GM19372 (cell line): ENCODE results near the gene TATDN2.
A peak's percentile ranks its signal among the peaks of the same experiment; 100 is the strongest.

Experiments
- ATAC-seq: cut with Tn5 transposase; IDR thresholded peaks from one replicate; pipeline ENCODE4 v1.9.1; 2021; ENCODE audit warnings: mild to moderate bottlenecking, low read depth, moderate library complexity; ENCODE audit not compliant: unreplicated experiment

The TATDN2 gene

DNA sequence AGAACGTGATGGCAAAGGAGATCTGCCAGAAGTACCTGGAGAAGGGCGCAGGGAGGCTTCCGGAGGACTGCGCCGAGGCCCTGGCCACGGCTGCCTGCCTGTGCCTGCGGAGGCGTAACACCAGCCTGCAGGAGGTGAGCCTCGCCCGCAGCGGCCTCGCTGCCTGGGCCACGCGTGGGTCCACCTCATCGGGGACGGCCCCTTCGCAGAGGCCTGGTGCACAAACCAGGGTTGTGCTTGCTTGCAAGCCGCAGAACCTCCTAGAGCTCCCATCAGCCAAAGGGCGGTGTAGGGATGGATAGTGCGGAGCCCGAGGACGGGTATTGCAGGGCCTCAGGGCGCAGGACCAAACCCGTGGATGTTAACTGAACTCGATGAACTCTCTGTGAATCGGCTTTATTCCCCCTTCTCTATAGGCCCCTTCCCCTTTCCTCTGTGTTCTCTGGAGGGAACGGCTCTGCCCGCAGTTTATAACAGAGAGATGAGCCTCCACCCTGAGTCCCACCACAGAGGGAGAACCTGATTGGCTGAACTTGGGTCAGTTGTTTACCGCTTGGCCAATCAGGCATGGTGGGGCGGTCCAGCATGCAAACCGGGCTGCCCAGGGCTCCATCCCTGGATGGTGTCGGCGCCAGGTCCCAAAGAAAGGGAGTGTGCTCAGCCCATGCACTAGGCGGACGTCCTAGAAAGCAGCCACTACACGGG is 13.6 kb upstream of the TATDN2 start:
- ATAC-seq = no peak

DNA sequence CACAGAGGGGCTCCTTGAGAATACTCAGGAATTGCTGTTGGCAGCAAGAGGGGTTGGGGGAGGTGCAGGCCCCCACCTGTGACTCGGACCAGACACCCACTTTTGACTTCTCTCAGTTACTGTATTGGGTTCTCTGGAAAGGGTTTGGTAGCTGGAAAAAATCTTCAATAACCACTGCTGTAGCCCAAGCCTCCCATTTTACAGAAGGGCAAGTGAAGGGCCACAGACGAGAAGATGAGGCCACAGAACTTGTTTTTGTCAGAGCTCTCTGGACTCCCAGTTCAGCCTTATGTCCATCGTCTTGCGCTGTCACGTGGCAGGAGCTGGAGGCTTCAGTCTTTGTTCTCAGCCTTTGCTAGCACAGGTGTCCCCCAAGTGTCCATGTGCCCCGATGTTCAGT is 12.7 kb upstream of the TATDN2 start:
- no peak for ATAC-seq

DNA sequence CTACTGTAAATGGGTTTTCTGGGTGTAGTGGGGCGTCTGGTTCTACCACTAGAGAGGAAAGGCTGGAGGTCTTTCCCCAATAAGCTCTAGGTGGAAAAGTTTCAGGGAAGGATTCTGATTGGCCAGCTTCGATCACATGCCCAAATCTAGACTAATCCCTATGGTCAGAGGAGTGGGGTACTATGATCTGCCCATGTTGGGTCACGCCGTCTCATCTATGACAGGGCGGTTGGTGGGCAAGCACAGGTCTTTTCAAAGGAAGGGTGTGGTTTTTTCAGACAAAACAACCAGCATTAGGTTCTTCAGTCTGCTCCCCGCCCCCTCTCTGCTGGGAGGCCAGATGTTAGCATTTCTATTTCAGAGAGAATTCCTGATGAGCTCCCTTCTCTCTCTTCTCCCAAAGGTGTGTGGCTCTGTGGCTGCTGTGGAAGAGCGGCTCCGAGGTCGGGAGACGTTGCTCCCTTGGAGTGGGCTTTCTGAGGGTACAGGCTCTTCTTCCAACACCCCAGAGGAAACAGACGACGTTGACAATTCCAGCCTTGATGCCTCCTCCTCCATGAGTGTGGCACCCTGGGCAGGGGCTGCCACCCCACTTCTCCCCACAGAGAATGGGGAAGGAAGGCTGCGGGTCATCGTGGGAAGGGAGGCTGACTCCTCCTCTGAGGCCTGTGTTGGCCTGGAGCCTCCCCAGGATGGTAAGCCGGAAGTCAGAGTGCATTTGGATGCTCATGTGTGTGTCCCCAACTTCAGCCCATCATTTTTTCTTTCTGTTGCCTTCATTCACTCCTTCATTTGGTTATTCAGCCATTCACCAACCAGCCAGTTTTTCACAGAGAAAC is 9.7 kb upstream of the TATDN2 start:
- ATAC-seq = no peak

DNA sequence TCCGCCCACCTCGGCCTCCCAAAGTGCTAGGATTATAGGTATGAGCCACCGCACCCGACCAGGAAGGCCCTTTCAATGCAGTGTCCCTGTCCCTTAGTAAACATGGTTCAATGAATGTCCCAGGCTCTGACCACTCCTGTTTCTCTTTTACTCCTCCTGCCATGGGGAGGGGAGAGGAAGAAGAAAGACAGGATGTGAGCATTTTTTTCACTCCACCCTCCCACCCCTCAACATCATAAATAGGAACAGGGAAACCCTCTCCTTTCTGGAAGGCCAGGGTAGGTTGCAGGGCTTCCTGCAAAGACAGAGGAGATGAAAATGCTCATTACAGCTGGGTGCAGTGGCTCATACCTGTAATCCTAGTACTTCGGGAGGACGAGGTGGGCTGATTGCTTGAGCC is 7.5 kb upstream of the TATDN2 start:
- no peak for ATAC-seq

DNA sequence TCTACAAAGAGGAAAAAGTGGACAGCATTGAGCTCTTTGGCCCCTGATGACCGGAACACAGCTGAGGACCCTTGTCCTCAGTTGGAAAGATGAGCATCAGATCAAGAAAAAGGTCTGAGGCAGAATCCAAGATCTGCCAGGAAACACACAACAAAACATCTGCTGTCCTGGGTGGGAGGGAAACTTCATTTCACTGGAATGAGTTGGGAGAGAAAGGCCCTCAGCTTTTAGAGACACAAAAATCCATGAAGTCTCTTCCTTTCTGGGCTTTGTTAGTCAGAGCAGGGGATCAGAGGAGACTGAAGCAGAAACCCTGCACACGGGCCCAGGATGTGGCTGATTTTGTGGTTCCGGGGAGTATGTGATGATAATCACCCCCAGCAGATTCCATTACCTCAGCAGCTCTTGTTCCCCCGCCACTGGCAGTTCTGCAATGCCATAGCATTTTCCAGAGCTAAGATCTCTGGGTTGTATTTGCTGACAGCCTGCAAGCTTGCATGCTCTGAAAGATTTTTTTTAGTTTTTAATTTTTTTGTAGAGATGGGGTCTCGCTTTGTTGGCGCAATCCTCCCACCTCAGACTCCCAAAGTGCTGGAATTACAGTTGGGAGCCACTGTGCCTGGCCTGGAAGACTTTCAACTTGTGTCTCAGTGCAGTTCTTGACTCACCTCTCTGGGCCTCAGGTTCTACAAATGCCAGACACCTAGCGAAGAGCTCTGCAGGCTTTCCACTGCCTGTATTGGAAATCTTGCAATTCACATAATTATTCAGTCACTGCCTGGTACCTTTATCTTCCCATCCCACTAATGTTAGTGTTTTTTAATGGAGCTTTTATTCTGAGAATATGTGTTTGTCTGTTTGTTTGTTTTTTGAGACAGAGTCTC is 5.8 kb upstream of the TATDN2 start:
- ATAC-seq = peak; percentile 62

DNA sequence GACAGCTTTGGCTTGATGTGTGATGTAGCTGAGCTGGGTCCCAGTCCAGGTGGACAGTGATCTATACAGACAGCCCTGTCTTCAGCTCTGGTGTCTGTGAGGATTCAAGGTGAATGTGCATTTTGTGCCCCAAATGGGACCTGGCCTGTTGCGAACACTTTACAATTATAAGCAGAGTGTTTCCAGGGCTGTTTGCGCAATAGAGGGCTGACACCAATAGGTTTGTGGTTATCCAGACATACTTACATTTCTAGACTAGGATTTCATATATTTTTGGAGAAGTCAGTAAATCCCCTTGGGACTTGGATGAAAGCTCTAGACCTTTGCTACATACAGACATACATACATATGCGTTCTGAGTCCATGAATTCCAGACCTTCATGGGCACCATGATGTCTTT is 4.2 kb upstream of the TATDN2 start:
- no peak for ATAC-seq

DNA sequence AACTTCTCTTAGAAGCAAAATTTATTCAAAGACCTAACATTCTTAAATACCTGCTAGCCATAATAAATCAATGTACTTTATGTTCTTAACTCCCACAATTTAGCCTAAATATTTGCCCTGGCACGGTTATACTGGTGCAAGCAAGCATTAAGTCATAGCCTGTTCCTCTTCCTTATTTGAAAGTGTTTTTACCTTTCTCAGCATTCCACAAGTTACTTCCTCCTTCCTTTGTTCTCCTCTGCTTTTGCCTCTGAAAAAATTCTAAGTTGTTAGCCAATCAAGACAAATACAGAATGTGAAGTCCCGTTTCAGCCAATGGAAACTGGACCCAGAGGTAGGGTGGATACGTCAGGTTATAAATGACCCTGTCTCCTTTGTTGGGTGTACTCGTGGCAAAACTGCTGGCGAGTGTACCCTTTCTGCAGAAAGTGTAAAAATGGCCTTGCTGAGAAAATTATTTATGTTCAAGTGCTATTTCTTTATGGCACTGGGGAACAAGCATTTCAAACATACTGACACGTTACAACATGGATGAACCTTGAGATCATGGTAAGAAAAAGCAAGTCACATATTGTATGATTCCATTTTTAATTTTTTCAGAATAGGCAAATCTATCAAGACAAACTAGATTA is 3.1 kb upstream of the TATDN2 start:
- no peak for ATAC-seq

DNA sequence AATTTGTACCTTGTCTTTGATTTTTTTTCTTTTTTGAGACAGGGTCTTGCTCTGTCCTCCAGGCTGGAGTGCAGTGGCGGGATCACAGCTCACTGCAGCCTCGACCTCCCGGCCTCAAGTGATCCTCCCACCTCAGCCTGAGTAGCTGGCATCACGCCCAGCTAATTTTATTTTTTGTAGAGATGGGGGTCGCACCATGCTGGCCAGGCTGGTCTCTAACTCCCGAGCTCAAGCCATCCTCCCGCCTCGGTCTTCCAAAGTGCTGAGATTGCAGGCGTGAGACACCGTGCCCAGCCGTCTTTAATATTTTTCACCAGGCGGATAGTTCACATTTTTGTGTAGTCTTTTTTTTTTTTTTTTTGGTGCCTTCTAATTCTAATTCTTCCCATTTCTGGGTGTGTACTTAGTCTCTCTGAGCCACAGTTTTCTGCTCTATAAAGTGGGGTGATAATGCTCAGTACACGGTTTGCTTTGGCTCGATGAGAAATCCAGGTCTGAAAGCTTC is 528 bp upstream of the TATDN2 start:
- ATAC-seq = no peak

DNA sequence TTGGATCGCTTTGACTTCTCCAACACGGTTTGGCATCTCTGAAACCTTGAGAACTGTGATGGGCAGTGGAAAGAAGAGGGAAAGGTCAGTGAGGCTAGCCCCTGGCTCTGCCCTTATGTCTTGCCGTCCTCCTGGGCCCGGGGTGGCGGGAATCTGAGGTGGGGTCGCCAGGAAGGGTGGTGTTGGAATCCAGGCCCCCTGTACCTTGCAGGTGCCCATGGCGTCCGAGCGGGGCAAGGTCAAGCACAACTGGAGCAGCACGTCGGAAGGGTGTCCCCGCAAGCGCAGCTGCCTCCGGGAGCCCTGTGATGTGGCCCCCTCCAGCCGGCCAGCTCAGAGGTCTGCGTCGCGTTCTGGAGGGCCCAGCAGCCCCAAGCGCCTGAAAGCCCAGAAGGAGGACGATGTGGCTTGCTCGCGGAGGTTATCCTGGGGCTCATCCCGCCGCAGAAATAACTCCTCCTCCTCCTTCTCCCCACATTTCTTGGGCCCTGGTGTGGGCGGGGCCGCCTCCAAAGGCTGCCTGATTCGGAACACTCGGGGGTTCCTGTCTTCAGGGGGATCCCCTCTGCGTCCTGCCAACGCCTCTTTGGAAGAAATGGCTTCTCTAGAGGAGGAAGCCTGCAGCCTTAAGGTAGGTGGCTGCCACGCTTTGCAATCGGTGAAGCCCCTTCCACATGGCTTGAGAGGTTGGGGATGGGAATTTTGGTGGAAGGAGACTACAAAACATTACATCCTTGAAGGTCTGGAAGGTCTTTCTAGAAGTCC is 907 bp downstream of the TATDN2 start:
- no peak for ATAC-seq

DNA sequence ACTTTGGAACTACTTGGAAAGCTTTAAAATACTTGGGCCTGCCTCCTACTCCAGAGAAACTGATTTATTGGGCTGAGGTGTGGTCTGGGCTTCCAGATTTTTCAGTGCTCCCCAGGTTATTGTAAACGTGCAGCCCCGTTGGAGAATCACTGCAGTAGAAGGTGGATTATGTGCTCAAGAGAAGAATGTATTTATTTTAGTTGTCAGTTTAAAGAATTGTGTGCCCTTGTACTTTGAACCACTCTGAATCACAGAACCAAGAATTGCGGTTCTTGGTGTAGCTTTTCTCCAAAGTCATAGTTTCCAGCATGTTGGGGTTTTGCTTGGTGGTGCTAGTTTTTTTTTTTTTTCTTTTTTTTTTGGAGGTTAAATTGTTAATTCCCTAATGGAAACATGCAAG is 1.6 kb downstream of the TATDN2 start:
- ATAC-seq = no peak

DNA sequence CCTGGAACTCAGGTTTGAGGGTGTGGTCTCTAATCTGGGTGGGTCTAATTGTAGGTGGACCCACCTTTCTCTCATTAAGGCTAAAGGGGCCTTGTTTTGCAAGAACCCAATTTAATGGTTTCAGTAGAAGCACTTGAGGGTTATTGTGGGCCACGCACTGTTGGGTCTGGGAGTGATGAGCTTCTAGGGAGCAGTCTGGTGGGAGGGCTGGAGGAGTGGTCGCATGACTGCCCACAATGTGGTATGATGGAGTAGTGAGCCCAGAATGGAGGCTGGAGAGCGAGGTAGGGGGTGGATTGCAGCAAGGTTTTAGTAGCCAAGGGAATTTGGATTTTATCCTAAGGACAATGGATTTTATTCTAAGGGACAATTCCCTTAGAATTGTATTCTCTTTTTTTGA is 2.7 kb downstream of the TATDN2 start:
- no peak for ATAC-seq

DNA sequence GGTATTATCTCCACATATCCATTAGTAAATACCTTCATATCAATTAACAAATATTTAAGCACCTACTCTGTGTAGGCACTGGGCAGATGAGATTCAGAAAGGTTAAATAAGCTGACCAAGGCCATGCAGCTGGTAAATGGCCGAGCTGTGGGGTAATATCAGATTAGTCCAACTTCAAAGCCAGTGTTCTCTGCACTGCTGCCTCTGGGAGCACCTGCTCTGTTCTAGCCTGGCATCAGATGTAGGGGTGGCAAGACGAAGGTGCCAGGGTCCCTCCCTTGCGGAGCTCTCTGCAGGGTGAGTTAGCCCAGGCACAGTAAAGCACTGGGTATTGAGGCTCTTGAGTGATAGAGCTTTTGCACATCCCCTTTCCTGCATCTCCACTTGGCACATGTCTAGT is 5.5 kb downstream of the TATDN2 start:
- ATAC-seq = no peak

DNA sequence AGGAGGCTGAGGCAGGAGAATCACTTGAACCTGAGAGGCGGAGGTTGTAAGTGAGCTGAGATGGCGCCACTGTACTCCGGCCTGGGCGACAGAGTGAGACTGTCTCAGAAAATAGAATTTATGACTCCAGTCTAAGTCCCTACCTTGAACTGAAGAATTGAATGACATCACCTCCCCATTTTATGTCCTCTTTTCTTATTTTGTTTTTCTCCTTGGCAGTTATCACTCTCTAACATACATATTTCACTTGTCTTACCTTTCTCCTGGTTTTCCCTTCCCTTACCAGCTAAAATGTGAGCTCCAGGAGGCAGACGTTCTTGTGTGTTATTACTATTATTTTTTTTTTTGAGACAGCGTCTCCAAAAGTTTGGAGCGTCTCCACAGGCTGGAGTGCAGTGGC is 7.6 kb downstream of the TATDN2 start:
- no peak for ATAC-seq

DNA sequence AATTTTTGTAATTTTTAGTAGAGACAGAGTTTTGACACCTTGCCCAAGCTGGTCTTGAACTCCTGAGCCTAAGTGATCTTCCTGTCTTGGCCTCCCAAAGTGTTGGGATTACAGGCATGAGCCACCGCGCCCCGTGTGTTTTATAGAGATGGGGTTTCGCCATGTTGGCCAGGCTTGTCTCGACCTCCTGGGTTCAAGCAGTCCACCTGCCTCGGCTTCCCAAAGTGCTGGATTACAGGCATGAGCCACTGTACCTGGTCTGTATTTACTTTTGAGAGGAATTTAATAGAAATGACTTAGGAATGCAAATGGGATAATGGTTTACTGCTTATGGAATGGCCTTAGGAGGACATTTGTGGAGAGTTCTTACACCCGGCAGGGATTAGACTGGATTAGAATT is 10.8 kb downstream of the TATDN2 start:
- no peak for ATAC-seq

DNA sequence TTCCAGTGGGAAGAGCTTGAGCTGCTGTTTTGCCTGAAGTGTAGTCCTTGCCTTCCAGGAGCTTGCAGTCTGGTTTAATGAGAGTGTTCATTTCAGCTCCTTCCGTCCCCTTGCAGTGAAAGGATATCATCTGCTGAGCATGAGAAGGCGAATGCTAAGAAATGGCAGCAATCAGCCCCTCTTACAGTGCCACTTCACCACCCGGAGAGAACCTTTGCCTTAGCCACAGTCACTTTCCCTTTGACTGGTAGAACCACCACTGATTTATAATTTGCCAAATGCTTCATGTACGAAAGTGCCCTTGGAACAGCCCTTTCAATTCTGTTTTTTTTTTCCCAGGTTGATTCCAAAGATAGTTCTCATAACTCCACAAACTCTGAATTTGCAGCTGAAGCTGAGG is 11.5 kb downstream of the TATDN2 start:
- no peak for ATAC-seq

DNA sequence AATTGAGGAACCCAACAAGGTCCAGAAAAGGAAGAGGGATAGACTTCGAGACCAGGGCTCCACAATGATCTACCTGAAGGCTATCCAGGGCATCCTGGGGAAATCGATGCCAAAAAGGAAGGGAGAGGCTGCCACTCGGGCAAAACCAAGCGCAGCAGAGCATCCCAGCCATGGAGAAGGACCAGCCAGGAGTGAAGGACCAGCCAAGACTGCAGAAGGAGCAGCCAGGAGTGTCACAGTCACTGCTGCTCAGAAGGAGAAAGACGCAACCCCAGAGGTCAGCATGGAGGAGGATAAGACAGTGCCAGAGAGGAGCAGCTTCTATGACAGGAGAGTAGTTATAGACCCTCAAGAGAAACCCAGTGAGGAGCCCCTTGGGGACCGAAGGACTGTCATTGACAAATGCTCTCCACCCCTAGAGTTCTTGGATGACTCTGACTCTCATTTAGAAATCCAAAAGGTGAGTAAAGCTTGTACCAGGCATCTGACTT is 12.0 kb downstream of the TATDN2 start:
- no peak for ATAC-seq

DNA sequence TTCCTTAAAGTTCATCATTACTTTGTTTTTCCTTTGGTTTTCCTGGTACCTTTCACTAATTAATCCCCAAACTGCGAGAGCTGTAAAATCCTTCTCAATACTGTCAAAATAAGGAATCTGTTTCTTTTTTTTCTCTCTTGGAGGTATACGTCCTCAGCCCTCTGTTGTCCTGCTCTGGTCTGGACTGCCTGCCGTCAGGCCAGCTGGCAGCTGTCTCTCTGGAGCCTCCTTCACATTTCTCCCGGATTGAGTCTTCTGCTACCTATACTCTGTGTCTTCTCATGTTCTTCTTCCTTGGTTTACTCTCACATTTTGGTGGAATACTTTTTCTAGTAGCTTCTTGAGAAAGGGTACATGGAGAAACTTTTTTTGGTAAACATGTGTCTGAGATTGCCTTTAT is 13.8 kb downstream of the TATDN2 start:
- no peak for ATAC-seq

DNA sequence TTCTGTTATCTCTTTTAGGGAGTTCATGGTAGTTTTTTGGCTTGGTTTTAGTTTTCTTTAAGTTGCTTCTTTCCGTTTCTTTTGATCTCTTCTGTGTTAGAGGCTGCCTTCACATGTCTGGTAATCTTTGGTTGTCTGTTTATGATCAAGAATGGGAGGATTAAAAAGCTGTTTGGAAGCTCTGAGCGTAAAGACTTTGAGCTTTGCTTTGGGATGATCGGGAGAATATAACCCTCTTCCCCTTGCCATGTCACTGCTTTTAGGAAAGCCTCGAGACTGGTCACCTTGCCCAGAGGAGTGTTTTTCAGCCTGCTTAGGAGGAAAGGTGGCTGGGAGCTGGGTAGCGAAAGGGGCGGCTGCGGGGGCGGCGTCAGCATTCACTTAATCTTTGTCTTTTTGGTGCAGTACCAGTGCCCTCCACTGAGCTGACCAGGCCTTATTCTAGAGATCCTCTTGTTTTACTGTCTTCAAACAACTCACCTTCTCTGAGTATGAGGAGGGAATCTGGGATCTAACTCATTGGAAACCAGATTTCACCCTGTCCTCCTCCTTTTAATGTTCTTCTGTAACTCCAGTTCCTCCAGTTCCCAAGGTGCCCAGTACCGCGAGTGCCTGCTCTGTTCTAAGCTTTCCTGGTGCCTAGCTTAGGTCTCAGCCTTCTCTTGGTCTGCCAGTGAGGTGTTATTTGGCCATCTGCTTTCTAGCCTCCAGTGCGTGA is 15.5 kb downstream of the TATDN2 start:
- ATAC-seq = no peak

DNA sequence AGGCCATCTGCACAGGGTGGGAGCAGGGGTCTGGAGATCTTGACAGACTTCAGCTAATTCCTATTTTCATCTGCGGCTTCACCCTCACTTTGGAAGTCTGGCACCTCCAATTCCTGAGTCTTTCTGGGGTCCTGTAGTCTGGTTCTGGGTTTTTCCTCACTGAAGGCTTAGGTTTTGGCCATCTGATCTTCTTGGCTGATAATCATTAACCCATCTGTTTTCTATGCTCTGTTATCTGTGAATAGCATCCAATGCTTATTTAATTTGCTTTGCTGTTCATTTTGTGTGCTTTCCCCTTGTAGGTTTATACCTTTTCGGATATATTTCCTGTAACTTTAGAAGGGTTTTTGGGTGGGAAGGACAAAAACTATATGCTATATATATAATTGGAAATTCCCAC is 17.6 kb downstream of the TATDN2 start:
- no peak for ATAC-seq
